HEK293T (cell line): ENCODE data around the gene ERFL.

Source experiments
- CTBP1 ChIP-seq: fragments of 450-650 bp; IDR thresholded peaks from 2 replicates; pipeline ENCODE4 v1.6.1; 2016; ENCODE audit warnings: borderline replicate concordance
- ELF4 ChIP-seq: fragments of 450-650 bp; IDR thresholded peaks from 2 replicates; pipeline ENCODE4 v1.6.1; 2017; ENCODE audit warnings: antibody characterized with exemption
- LEF1 ChIP-seq: fragments of 450-650 bp; IDR thresholded peaks from 2 replicates; pipeline ENCODE4 v1.6.1; 2017; ENCODE audit warnings: mild to moderate bottlenecking, borderline replicate concordance
- SUZ12 ChIP-seq: fragments of 450-650 bp; IDR thresholded peaks from 2 replicates; pipeline ENCODE4 v1.6.1; 2016; ENCODE audit warnings: mild to moderate bottlenecking
- ZNF384 ChIP-seq: fragments of 450-650 bp; IDR thresholded peaks from 2 replicates; pipeline ENCODE4 v1.6.1; 2016

- TF ChIP-seq ELF4: no peak
- no peak for TF ChIP-seq LEF1
- TF ChIP-seq CTBP1: no peak
- no peak for TF ChIP-seq SUZ12
- no peak for TF ChIP-seq ZNF384
Measured at GRCh38 chr19:41864374-41864773, 63.9 kb downstream of the ERFL start.
